GM12878 (cell line): ENCODE data around the gene GRIN2A. TPM values are rescaled to one million over a fixed set of nuclear protein-coding genes. Genes with fewer than 3 reads are reported as not detected.

Experiments
- ATAC-seq: fragments of 200-7000 bp; cut with Tn5 transposase; 3 replicates; pipeline ENCODE4 v1.9.1; 2020; ENCODE audit warnings: mild to moderate bottlenecking, moderate library complexity
- BruUV-seq: library from RNA; stranded (reverse); fragments of 400-500 nt; replicated peaks from 2 replicates; lab custom pipeline; 2021; lab: Mats Ljungman, UMichigan
- CTCF ChIA-PET: fragments of 300-600 bp; sonication (Branson Sonifier 250); formaldehyde crosslinking; extraction: SDS; loops from one replicate; lab custom pipeline; 2021; ENCODE audit warnings: inconsistent platforms; lab: Yijun Ruan, JAX
- POLR2A ChIA-PET: fragments of 350-600 bp; formaldehyde crosslinking; extraction: SDS; loops from one replicate; lab custom pipeline; 2021; ENCODE audit warnings: inconsistent platforms; lab: Charles Lee
- RAD21 ChIA-PET: fragments of 300-600 bp; sonication (Branson Sonifier 250); formaldehyde crosslinking; loops from one replicate; lab custom pipeline; 2023; ENCODE audit warnings: antibody characterized with exemption; ENCODE audit not compliant: unreplicated experiment; lab: Charles Lee
- SMC1A ChIA-PET: fragments of 300-600 bp; sonication (Branson Sonifier 250); formaldehyde crosslinking; loops from one replicate; lab custom pipeline; 2023; ENCODE audit not compliant: unreplicated experiment, uncharacterized antibody; lab: Charles Lee
- DNase-seq: peaks from one replicate; pipeline ENCODE4 v3.0.0-alpha.2; 2011; ENCODE audit warnings: low read depth, low spot score
- FAIRE-seq: peaks from 3 replicates; lab custom pipeline; 2011; peaks lifted over from hg19 to GRCh38; lab: Jason Lieb, UNC
- H2AFZ ChIP-seq: 2 replicates; pipeline ENCODE4 v1.6.0; 2011; ENCODE audit warnings: low read depth, low read length, control low read depth; ENCODE audit not compliant: control insufficient read depth
- H3K27ac ChIP-seq: 2 replicates; pipeline ENCODE4 v1.5.1; 2011; ENCODE audit warnings: control low read depth; ENCODE audit not compliant: control insufficient read depth, insufficient read depth
- H3K27me3 ChIP-seq, 2 experiments: replicated peaks in 1 of 2; 2 replicates each; pipeline versions ENCODE4 v1.6.0 to v1.6.1; 2011; ENCODE audit warnings: low read length in 1 of 2; ENCODE audit not compliant: control insufficient read depth in 2 of 2, insufficient read depth in 2 of 2
- H3K36me3 ChIP-seq, 2 experiments: 2 replicates each; pipeline ENCODE4 v1.5.1; 2011; ENCODE audit warnings: low read length in 1 of 2; ENCODE audit not compliant: control insufficient read depth in 2 of 2, insufficient read depth in 2 of 2
- H3K4me1 ChIP-seq: 2 replicates; pipeline ENCODE4 v1.6.1; 2011; ENCODE audit warnings: mild to moderate bottlenecking, low read length, moderate library complexity, mixed read lengths; ENCODE audit not compliant: control insufficient read depth, insufficient read depth
- H3K4me2 ChIP-seq: 2 replicates; pipeline ENCODE4 v1.6.0; 2011; ENCODE audit warnings: control low read depth; ENCODE audit not compliant: control insufficient read depth, insufficient read depth
- H3K4me3 ChIP-seq: fragments of 200-600 bp; sonication (generic); 2 replicates; pipeline ENCODE4 v1.5.1; 2016
- H3K79me2 ChIP-seq: 2 replicates; pipeline ENCODE4 v1.6.0; 2011; ENCODE audit warnings: low read length; ENCODE audit not compliant: control insufficient read depth, insufficient read depth
- H3K9ac ChIP-seq: 2 replicates; pipeline ENCODE4 v1.8.0; 2011; ENCODE audit warnings: low read length, control low read depth, mixed read lengths; ENCODE audit not compliant: control insufficient read depth, insufficient read depth
- H3K9me3 ChIP-seq: replicated peaks from 3 replicates; pipeline ENCODE4 v1.5.1; 2011; ENCODE audit warnings: mild to moderate bottlenecking, low read length; ENCODE audit not compliant: control insufficient read depth, insufficient read depth
- H4K20me1 ChIP-seq: 2 replicates; pipeline ENCODE4 v1.6.0; 2011; ENCODE audit not compliant: control insufficient read depth, insufficient read depth
- MEF2B ChIP-seq: fragments of 450-650 bp; IDR thresholded peaks from 2 replicates; pipeline ENCODE4 v1.6.1; 2018; ENCODE audit warnings: mild to moderate bottlenecking, moderate library complexity; ENCODE audit not compliant: partially characterized antibody, poor library complexity, severe bottlenecking
- NFXL1 ChIP-seq: fragments of 450-650 bp; IDR thresholded peaks from 2 replicates; pipeline ENCODE4 v1.6.1; 2017; ENCODE audit warnings: antibody characterized with exemption, mild to moderate bottlenecking, borderline replicate concordance
- SREBF1 ChIP-seq: IDR thresholded peaks from 2 replicates; pipeline ENCODE4 v1.6.1; 2012; ENCODE audit warnings: mild to moderate bottlenecking, low read length
- SRF ChIP-seq, 2 experiments: IDR thresholded peaks; 2 replicates each; pipeline ENCODE4 v1.6.1; 2011; ENCODE audit warnings: low read depth in 2 of 2, low read length in 2 of 2, mild to moderate bottlenecking in 1 of 2, moderate library complexity in 1 of 2
- TAF1 ChIP-seq: IDR thresholded peaks from 2 replicates; pipeline ENCODE4 v1.6.1; 2011; ENCODE audit warnings: mild to moderate bottlenecking, low read depth, low read length, borderline replicate concordance
- WGBS: methylation state at CpG from one replicate; pipeline ENCODE4 v1.1.6; 2016; ENCODE audit warnings: low lambda C conversion rate; ENCODE audit not compliant: insufficient replicate concordance, insufficient coverage; ENCODE audit errors: missing lambda C conversion rate; 5-methylcytosine and 5-hydroxymethylcytosine counted together
- in situ Hi-C: fragments of 300-500 bp; cut with MboI; formaldehyde crosslinking; loops from 9 replicates; pipeline ENCODE4 v1.14.3; 2018; ENCODE audit warnings: mixed read lengths
- intact Hi-C: fragments of 100-400 bp; cut with micrococcal nuclease; formaldehyde crosslinking; loops from one replicate; pipeline ENCODE4 v1.14.2; 2022; ENCODE audit not compliant: unreplicated experiment
- polyA plus RNA-seq, 11 experiments: library from polyadenylated mRNA; depleted of rRNA in 4 of 11; unstranded in 6 of 11; stranded (reverse) in 5 of 11; fragments of >200 nt; fragmentation: Nextera tagmentation in 4 of 11; fragmentation: Illumina TruSeq in 1 of 11; extraction: Ambion mirVana in 4 of 11; extraction: Trizol in 1 of 11; gene quantifications; 1 replicate in 1 of 11; 2 replicates in 10 of 11; pipeline versions ENCODE4 v1.2.1 to v1.2.3, GENCODE V29; 2011 to 2016; ENCODE audit warnings: inconsistent platforms in 2 of 11, missing spikeins in 2 of 11, low read depth in 1 of 11
- total RNA-seq, 4 experiments: library from RNA; depleted of rRNA in 3 of 4; stranded (reverse); fragments of >200 nt in 3 of 4; fragmentation: Illumina TruSeq in 1 of 4; extraction: Trizol in 1 of 4; gene quantifications; 2 replicates each; pipeline versions ENCODE4 v1.2.1 to v1.2.3, GENCODE V29; 2013 to 2021

The GRIN2A gene
- total and polyA plus RNA-seq, 10 of the 15 experiments (the other 5 are each of a cell fraction or from before 2014, with no cell fraction given): 2.4 to 13.3 (median 7.3) TPM

- RAD21 ChIA-PET: interaction anchor here (0.9 to 3.8 kb wide), 14 partner anchors 10 to 309 kb away, joined by 3 to 28 read pairs (median 4); no protein-coding TSS in a partner anchor
- intact Hi-C loops: loop anchor here (5.0 kb wide), 1 partner anchor 50 kb away; no protein-coding TSS in a partner anchor
- TF ChIP-seq SREBF1 (no peak), SRF (IDR thresholded peaks at IDR 0.05; ENCODE audit: low read depth in 2 of 2, low read length in 2 of 2) (no peak), TAF1 (no peak), MEF2B (peak; percentile 56)
Observed at GRCh38 chr16:9957002-9957401, 225.2 kb downstream of the GRIN2A start.

GRCh38 chr16:9955677-9956076 lies 226.6 kb downstream of the GRIN2A start:
- H2AFZ ChIP-seq: no peak overlapping the region
- TF ChIP-seq MEF2B (peak; percentile 80), NFXL1 (no peak)
- H3K36me3 ChIP-seq: no peaks in the 10 kb centered on the region
- ChIA-PET CTCF (interaction anchor here (0.5 to 3.2 kb wide), 5 partner anchors 9 to 307 kb away, joined by 3 to 13 read pairs (median 4); no protein-coding TSS in a partner anchor), POLR2A (interaction anchor here (0.5 to 0.7 kb wide), 2 partner anchors 24 to 918 kb away, joined by 3 read pairs; no protein-coding TSS in a partner anchor), SMC1A (interaction anchor here (0.9 to 3.5 kb wide), 24 partner anchors 9 to 227 kb away, joined by 3 to 34 read pairs (median 5); partner anchors contain the start of gene GRIN2A), RAD21 (interaction anchor here (0.6 to 3.8 kb wide), 16 partner anchors 9 to 308 kb away, joined by 3 to 28 read pairs (median 4); no protein-coding TSS in a partner anchor)
- FAIRE-seq (no peak), DNase-seq (no peak), ATAC-seq (peak; percentile 68)
- intact Hi-C loops (loop anchor here (5.0 kb wide), 1 partner anchor 48 kb away; no protein-coding TSS in a partner anchor), in situ Hi-C loops (no loop called here)
- WGBS: 53% methylated on average over 6 of the region's 6 CpGs
- no peak overlapping the region for H3K4me3 ChIP-seq
- no peaks in the 10 kb centered on the region for H3K4me1 ChIP-seq
- H4K20me1 ChIP-seq: no peaks in the 10 kb centered on the region
- H3K27me3 ChIP-seq: no peaks in the 10 kb centered on the region
- H3K9me3 ChIP-seq: no peaks in the 10 kb centered on the region
- BruUV-seq: no TSS peak
- no peak overlapping the region for H3K9ac ChIP-seq
- H3K4me2 ChIP-seq: no peak overlapping the region
- H3K27ac ChIP-seq: no peak overlapping the region
- H3K79me2 ChIP-seq: no peaks in the 10 kb centered on the region

More at GRCh38 chr16:9957002-9957401, 225.2 kb downstream of the GRIN2A start:
- Histone ChIP-seq H3K9me3 (no peaks in the 10 kb centered on the region), H4K20me1 (no peaks in the 10 kb centered on the region), H2AFZ (no peak overlapping the region), H3K4me1 (no peaks in the 10 kb centered on the region), H3K9ac (no peak overlapping the region), H3K27me3 (no peaks in the 10 kb centered on the region), H3K4me2 (no peak overlapping the region), H3K36me3 (no peaks in the 10 kb centered on the region), H3K4me3 (no peak overlapping the region), H3K79me2 (no peaks in the 10 kb centered on the region), H3K27ac (no peak overlapping the region)
- peak; percentile 34 for ATAC-seq
- no TSS peak for BruUV-seq
- FAIRE-seq: no peak
- in situ Hi-C loops: no loop called here
- POLR2A ChIA-PET: interaction anchor here (0.8 to 1.4 kb wide), 3 partner anchors 10 to 118 kb away, joined by 3 read pairs; no protein-coding TSS in a partner anchor
- SMC1A ChIA-PET: interaction anchor here (0.6 to 3.5 kb wide), 21 partner anchors 8 to 446 kb away, joined by 3 to 34 read pairs (median 4); partner anchors contain the start of gene GRIN2A
- CTCF ChIA-PET: interaction anchor here (1.0 to 3.2 kb wide), 5 partner anchors 9 to 40 kb away, joined by 3 to 14 read pairs (median 9); no protein-coding TSS in a partner anchor
- no peak for DNase-seq
